Adrenal gland (tissue), 5 donors: ENCODE results near the gene PRKG1.

Experiments used
- POLR2A ChIP-seq, 2 donors: fragments of 450-650 bp; IDR thresholded peaks; one replicate each; pipeline ENCODE4 v1.6.1; 2017; ENCODE audit warnings: antibody characterized with exemption in 2 of 2, mild to moderate bottlenecking in 2 of 2, moderate library complexity in 1 of 2
- TF ChIP-seq, protein P1 (sequence below), 6 experiments: fragments of 450-650 bp in 4 of 6; fragments of 200-600 bp in 2 of 6; sonication (generic) in 1 of 6; IDR thresholded peaks; 1 replicate in 5 of 6; 2 replicates in 1 of 6; pipeline versions ENCODE4 v1.5.1 to v1.8.0; 2016 to 2021; ENCODE audit warnings: antibody characterized with exemption in 6 of 6, mild to moderate bottlenecking in 2 of 6, moderate library complexity in 1 of 6
- donor health status: DM: no; HTN: no; CAD: no.

DNA sequence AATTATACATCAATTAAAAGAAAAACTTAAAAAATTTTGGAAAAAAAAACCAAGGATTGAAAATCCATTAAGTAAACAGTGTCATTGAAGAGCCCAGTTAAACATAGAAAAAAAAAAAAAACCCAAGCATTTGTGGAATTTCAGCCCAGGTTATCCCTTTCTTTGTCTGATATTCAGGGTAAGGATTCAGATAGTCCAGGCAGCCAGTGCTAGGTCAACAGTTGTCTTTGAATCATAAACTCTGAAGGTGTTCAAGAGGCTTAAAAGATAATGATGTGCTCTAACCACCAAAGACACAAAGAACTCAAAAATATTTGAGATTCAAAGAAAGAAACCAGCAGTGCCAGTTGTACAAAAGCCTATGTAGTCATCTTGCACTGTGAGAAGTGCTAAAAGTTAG lies 969.5 kb downstream of the PRKG1 start:
- TF ChIP-seq, protein P1, sequence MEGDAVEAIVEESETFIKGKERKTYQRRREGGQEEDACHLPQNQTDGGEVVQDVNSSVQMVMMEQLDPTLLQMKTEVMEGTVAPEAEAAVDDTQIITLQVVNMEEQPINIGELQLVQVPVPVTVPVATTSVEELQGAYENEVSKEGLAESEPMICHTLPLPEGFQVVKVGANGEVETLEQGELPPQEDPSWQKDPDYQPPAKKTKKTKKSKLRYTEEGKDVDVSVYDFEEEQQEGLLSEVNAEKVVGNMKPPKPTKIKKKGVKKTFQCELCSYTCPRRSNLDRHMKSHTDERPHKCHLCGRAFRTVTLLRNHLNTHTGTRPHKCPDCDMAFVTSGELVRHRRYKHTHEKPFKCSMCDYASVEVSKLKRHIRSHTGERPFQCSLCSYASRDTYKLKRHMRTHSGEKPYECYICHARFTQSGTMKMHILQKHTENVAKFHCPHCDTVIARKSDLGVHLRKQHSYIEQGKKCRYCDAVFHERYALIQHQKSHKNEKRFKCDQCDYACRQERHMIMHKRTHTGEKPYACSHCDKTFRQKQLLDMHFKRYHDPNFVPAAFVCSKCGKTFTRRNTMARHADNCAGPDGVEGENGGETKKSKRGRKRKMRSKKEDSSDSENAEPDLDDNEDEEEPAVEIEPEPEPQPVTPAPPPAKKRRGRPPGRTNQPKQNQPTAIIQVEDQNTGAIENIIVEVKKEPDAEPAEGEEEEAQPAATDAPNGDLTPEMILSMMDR (IDR thresholded peaks at IDR 0.05), result no peak
- no peak for TF ChIP-seq POLR2A (IDR thresholded peaks at IDR 0.05)
